GM10266 (cell line): ENCODE measurements around the gene DNAI4.

Experiments
- DNase-seq: peaks from one replicate; pipeline ENCODE4 v3.0.0; 2012; ENCODE audit errors: extremely low spot score
- CTCF ChIP-seq: IDR thresholded peaks from 2 replicates; pipeline ENCODE4 v1.5.1; 2012; ENCODE audit warnings: mild to moderate bottlenecking, low read depth; ENCODE audit not compliant: control insufficient read depth, insufficient read depth; ENCODE audit errors: missing control alignments

DNAI4 gene

DNA sequence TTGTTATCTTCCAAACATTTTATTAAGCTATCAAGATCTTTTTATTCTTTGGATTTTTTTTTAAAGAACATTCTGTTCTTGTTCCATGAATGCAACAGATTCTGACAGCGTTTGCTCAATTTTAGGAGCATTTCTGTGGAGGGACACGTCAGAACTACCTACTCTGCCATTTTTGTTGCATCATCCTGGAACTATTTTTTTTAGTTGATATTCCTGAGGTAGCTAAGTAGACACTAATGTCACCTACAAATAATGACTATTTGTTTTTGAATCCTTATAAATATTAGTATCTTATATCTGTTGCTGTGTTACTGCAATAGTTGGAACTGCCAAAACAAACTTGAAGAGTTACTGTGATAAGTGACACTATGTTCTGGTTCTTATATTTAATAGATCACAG lies 57.2 kb downstream of the DNAI4 start:
- TF ChIP-seq CTCF: no peak
- DNase-seq: no peak

DNA sequence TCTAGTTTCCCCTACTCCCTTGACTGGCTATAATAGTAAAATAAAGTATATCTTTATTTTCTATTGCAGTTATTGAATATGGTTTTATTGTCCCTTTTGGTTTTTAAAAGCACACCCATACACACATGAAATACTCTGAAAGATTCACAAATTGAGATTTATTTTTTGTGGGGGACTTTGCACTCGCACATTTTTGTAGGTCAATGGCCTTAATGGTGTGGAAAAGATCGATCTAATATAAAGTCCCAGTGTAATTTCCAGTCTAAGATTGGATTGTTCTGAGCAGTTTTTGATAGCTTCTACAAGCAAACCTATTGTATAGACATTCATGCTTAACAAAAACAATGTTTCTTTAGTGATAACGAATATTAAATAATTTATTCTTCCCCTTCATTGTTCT lies 64.1 kb downstream of the DNAI4 start:
- no peak for TF ChIP-seq CTCF
- DNase-seq: no peak

GRCh38 chr1:66853379-66853778 lies 71.3 kb downstream of the DNAI4 start:
- no peak for DNase-seq
- no peak for TF ChIP-seq CTCF

- no peak for TF ChIP-seq CTCF
- DNase-seq: no peak
Measured at GRCh38 chr1:66852870-66853269, 71.8 kb downstream of the DNAI4 start.

DNA sequence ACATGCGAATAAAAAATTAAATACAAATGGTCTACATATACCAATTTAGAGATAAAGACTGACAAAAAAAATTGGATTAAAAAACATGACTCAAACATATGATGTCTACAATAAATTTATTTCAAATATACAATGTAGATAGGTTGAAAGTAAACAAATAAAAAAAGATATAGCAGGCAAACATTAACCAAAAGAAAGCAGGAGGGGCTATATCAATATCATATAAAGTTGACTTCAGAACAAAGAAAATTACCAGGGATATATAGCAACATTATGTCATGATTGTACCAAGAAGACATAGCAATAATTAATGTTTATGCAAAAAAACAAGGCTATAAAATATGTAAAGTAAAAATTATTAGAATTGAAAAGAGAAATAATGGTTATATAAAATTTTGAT lies 73.7 kb downstream of the DNAI4 start:
- no peak for DNase-seq
- TF ChIP-seq CTCF: no peak

GRCh38 chr1:66848193-66848592 lies 76.5 kb downstream of the DNAI4 start:
- DNase-seq: no peak
- no peak for TF ChIP-seq CTCF

GRCh38 chr1:66840929-66841328 lies 83.7 kb downstream of the DNAI4 start:
- no peak for TF ChIP-seq CTCF
- DNase-seq: no peak

DNA sequence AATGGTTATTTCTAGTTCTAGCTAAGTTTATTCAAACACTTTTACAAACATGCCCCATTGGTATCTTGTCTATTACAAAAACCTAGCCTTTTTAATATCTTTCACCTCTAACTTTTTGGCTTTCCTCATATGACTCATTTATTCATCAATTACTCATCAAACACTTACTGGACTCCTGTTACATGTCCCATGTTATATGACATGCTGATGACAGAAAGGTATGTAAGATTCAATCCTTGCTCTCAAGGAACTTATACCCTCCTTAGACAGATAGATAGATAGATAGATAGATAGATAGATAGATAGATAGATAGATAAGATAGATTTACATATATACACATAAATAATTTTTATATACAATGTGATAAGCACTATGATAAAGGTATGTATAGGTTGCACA lies 89.7 kb downstream of the DNAI4 start:
- TF ChIP-seq CTCF: no peak
- DNase-seq: no peak
